ENCODE data around the gene SMARCAL1. TPM values are rescaled to one million over a fixed set of nuclear protein-coding genes. Genes with fewer than 3 reads are reported as not detected.

SMARCAL1 gene
- total RNA-seq, 1 experiment from 2014 or later, result 23.7 TPM

DNA sequence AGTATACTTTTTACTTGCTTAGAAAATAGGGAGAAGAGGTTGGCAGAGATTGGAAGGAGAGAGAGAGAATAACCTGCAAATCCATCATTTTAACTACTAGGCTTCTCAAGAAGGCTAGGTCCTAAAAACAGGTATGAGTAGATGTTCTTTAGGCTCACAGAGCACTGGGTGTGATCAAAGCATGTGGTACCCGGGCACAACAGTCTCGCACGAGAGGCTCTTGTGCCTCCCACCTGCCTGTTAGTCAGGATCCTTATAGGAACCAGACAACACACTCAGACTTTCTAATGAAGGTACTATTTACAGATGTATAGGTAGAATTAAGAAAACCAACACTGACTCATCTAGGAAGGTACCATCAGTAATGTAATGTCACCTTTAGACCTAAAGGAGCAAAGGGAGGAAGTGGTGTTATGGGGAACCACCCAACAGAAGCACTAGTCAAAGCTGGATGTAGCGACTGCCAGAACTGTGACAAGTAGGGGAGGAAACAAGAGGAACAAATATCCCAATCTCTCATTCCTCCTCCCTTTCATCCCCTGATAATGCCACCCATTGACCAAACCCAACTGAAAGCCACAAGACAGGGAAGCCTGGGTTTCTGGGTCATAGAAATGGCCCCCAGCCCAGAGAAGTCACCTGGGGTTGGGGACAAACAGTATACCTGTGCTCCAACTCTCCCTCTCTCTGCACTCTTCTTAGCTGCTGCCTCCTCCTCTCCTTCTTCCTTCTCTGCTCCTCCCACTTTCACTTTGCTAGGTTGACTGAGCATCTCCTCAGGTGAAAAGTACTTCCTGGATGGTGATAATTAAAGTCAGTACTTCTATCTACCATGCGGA lies 24.0 kb upstream of the SMARCAL1 start:
- Histone ChIP-seq H3K27me3 (ENCODE audit: low read length) (no peaks in the 10 kb centered on the region), H4K20me1 (ENCODE audit: insufficient read depth, low read depth, low read length) (no peaks in the 10 kb centered on the region), H3K4me1 (ENCODE audit: low read length) (no peaks in the 10 kb centered on the region), H3K27ac (ENCODE audit: low read length) (no peak overlapping the region), H2AFZ (ENCODE audit: low read length) (no peak overlapping the region), H3K4me2 (ENCODE audit: low read depth, low read length, poor library complexity, severe bottlenecking) (no peak overlapping the region), H3K9me3 (ENCODE audit: low read length) (no peaks in the 10 kb centered on the region), H3K79me2 (ENCODE audit: low read length) (no peaks in the 10 kb centered on the region), H3K9ac (ENCODE audit: low read length) (no peak overlapping the region), H3K9me2 (replicated peaks; ENCODE audit: insufficient read depth, low read length) (no peaks in the 10 kb centered on the region), H3K4me3 (ENCODE audit: low read length) (no peak overlapping the region), H3K36me3 (ENCODE audit: insufficient read depth, low read length) (no peaks in the 10 kb centered on the region)
- no peak for DNase-seq

DNA sequence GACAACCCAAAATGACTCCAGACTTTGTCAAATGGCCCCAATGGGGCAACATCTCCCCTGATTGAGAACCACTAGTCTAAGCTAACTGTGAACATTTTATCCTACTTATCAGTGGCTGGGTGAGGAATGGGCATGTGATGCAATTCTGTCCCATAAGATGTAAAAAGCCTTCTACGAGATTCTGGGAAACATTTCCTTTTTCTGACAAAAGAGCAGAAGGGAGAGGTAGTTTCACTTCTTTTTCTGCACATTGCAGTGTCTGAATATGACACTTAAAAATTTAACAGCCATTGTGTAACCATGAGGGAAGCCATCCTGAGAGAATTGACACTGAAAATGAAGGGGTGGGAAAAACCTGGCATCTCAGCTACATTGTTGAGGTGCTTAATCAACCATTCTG lies 22.7 kb upstream of the SMARCAL1 start:
- DNase-seq, result no peak
- Histone ChIP-seq H4K20me1 (ENCODE audit: insufficient read depth, low read depth, low read length) (no peaks in the 10 kb centered on the region), H3K79me2 (ENCODE audit: low read length) (no peaks in the 10 kb centered on the region), H3K4me1 (ENCODE audit: low read length) (no peaks in the 10 kb centered on the region), H3K4me2 (ENCODE audit: low read depth, low read length, poor library complexity, severe bottlenecking) (no peak overlapping the region), H3K27ac (ENCODE audit: low read length) (no peak overlapping the region), H2AFZ (ENCODE audit: low read length) (no peak overlapping the region), H3K9me3 (ENCODE audit: low read length) (no peaks in the 10 kb centered on the region), H3K36me3 (ENCODE audit: insufficient read depth, low read length) (no peaks in the 10 kb centered on the region), H3K27me3 (ENCODE audit: low read length) (no peaks in the 10 kb centered on the region), H3K9ac (ENCODE audit: low read length) (no peak overlapping the region), H3K9me2 (replicated peaks; ENCODE audit: insufficient read depth, low read length) (no peaks in the 10 kb centered on the region), H3K4me3 (ENCODE audit: low read length) (no peak overlapping the region)

DNA sequence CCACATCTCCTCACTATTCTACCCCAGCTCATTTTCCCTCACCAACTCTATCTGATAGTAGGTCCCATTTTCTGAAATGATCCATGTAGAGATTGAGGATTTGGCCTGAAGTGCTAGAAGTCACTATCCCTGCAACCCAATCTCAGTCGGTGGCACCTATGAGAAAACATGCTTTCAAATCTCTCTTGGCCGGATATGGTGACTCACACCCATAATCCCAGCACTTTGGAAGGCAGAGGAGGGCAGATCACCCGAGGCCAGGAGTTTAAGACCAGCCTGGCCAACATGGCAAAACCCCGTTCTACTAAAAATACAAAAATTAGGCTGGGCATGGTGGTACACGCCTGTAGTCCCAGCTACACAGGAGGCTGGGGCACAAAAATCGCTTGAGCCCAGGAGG lies 20.9 kb upstream of the SMARCAL1 start:
- no peaks in the 10 kb centered on the region for H3K27me3 ChIP-seq (ENCODE audit: low read length)
- H3K9me3 ChIP-seq (ENCODE audit: low read length), result no peaks in the 10 kb centered on the region
- no peak overlapping the region for H3K27ac ChIP-seq (ENCODE audit: low read length)
- no peak overlapping the region for H3K4me2 ChIP-seq (ENCODE audit: low read depth, low read length, poor library complexity, severe bottlenecking)
- H3K9ac ChIP-seq (ENCODE audit: low read length), result no peak overlapping the region
- H3K9me2 ChIP-seq (replicated peaks; ENCODE audit: insufficient read depth, low read length), result no peaks in the 10 kb centered on the region
- DNase-seq, result no peak
- no peaks in the 10 kb centered on the region for H3K79me2 ChIP-seq (ENCODE audit: low read length)
- H3K36me3 ChIP-seq (ENCODE audit: insufficient read depth, low read length), result no peaks in the 10 kb centered on the region
- no peak overlapping the region for H3K4me3 ChIP-seq (ENCODE audit: low read length)
- H2AFZ ChIP-seq (ENCODE audit: low read length), result no peak overlapping the region
- no peaks in the 10 kb centered on the region for H4K20me1 ChIP-seq (ENCODE audit: insufficient read depth, low read depth, low read length)
- no peaks in the 10 kb centered on the region for H3K4me1 ChIP-seq (ENCODE audit: low read length)

DNA sequence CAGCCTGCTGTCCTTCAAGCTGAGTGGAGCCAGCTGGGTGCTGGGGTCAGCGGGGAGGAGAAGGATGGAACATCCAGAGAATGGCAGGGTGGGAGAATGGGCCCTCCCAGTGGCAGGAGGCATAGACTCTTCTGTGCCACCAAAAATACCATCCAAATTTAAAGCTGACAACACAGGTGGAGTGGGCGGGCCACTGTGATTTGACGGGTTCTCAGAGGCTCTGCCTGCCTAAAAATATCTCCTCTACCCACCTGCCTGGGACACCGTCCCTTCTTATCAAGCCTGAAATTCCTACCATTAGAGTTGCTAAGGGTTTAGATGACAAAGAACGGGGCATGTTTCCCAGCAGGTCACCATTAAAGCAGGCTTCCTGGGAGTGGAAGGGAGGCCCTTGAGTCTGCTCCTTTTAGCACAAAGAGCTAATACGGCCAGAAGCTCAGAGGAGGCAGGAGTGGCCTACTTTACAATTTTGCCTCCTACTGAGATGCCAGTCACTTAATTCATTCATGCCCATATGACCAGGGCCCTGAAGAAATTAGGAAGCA lies 20.2 kb upstream of the SMARCAL1 start:
- no peaks in the 10 kb centered on the region for H3K9me3 ChIP-seq (ENCODE audit: low read length)
- H3K9me2 ChIP-seq (replicated peaks; ENCODE audit: insufficient read depth, low read length), result no peaks in the 10 kb centered on the region
- no peak overlapping the region for H3K4me3 ChIP-seq (ENCODE audit: low read length)
- H2AFZ ChIP-seq (ENCODE audit: low read length), result no peak overlapping the region
- no peaks in the 10 kb centered on the region for H3K79me2 ChIP-seq (ENCODE audit: low read length)
- no peak overlapping the region for H3K27ac ChIP-seq (ENCODE audit: low read length)
- H3K4me2 ChIP-seq (ENCODE audit: low read depth, low read length, poor library complexity, severe bottlenecking), result no peak overlapping the region
- H3K4me1 ChIP-seq (ENCODE audit: low read length), result no peaks in the 10 kb centered on the region
- H3K36me3 ChIP-seq (ENCODE audit: insufficient read depth, low read length), result no peaks in the 10 kb centered on the region
- H3K27me3 ChIP-seq (ENCODE audit: low read length), result no peaks in the 10 kb centered on the region
- DNase-seq, result no peak
- H4K20me1 ChIP-seq (ENCODE audit: insufficient read depth, low read depth, low read length), result no peaks in the 10 kb centered on the region
- no peak overlapping the region for H3K9ac ChIP-seq (ENCODE audit: low read length)

DNA sequence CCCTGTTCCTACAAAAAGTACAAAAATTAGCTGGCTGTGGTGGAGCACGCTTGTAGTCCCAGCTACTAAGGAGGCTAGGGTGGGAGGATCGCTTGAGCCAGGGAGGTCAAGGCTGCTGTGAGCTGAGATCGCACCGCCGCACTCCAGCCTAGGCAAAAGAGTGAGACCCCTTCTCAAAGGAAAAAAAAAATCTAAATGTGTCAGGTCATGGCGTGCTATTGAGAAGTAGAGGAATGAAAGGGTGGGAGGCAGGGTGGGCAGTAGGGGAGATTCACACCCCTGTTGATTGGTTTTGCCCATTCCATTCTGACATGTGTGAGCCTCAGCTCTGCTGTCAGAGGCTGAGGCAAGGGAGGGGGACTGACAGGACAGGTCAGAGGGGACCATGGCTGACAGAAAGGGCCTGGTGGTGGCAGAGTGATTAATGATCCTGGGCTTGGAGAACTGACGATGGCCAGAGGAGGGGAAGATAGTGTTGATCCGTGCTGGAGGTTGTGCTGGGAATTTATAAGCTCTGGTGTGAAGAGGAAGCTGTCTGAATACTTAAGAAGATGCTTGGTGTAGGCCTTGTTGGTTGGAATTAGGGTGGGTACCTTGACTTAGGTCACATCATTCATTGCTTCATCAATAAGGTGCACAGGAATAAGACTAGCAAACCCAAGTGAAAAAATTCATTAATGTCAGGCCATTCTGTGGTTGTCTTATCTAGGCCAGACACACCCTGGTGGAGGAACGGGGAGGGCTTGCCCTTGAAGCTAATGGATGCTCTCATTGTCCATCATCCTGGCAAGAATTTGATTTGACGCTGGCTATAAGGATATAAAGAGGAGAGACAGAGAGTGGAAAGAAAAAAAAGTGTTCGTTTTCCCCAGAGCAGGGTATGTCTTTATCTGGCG lies 19.1 kb upstream of the SMARCAL1 start:
- Histone ChIP-seq H3K79me2 (ENCODE audit: low read length) (no peaks in the 10 kb centered on the region), H3K9ac (ENCODE audit: low read length) (no peak overlapping the region), H3K9me3 (ENCODE audit: low read length) (no peaks in the 10 kb centered on the region), H3K4me3 (ENCODE audit: low read length) (no peak overlapping the region), H2AFZ (ENCODE audit: low read length) (no peak overlapping the region), H3K27ac (ENCODE audit: low read length) (no peak overlapping the region), H3K4me1 (ENCODE audit: low read length) (no peaks in the 10 kb centered on the region), H4K20me1 (ENCODE audit: insufficient read depth, low read depth, low read length) (no peaks in the 10 kb centered on the region), H3K4me2 (ENCODE audit: low read depth, low read length, poor library complexity, severe bottlenecking) (no peak overlapping the region), H3K9me2 (replicated peaks; ENCODE audit: insufficient read depth, low read length) (no peaks in the 10 kb centered on the region), H3K36me3 (ENCODE audit: insufficient read depth, low read length) (no peaks in the 10 kb centered on the region), H3K27me3 (ENCODE audit: low read length) (no peaks in the 10 kb centered on the region)
- DNase-seq, result no peak

DNA sequence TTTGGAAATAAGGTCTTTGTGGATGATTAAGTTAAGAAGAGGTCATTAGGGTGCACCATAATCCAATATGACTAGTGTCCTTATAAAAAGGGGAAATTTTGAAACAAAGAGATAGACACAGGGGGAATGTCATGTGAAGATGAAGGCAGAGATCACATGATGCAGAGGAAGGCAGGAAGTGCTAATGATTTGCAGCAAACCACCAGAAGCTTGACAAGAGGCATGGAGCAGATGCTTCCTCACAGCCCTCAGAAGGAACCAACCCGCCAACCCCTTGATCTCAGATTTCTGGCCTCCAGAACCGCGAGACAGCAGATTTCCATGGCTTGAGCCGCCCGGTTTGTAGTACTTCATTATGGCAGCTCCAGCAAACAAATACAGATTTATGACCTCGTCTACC lies 17.4 kb upstream of the SMARCAL1 start:
- Histone ChIP-seq H3K4me2 (ENCODE audit: low read depth, low read length, poor library complexity, severe bottlenecking) (no peak overlapping the region), H3K4me1 (ENCODE audit: low read length) (no peaks in the 10 kb centered on the region), H3K36me3 (ENCODE audit: insufficient read depth, low read length) (no peaks in the 10 kb centered on the region), H2AFZ (ENCODE audit: low read length) (0 out of 2 replicates have a peak overlapping the region, but pooled peaks have one; percentile 36), H3K27ac (ENCODE audit: low read length) (no peak overlapping the region), H3K27me3 (ENCODE audit: low read length) (no peaks in the 10 kb centered on the region), H3K9ac (ENCODE audit: low read length) (no peak overlapping the region), H3K4me3 (ENCODE audit: low read length) (no peak overlapping the region), H4K20me1 (ENCODE audit: insufficient read depth, low read depth, low read length) (no peaks in the 10 kb centered on the region), H3K9me3 (ENCODE audit: low read length) (no peaks in the 10 kb centered on the region), H3K9me2 (replicated peaks; ENCODE audit: insufficient read depth, low read length) (no peaks in the 10 kb centered on the region), H3K79me2 (ENCODE audit: low read length) (no peaks in the 10 kb centered on the region)
- DNase-seq, result no peak

DNA sequence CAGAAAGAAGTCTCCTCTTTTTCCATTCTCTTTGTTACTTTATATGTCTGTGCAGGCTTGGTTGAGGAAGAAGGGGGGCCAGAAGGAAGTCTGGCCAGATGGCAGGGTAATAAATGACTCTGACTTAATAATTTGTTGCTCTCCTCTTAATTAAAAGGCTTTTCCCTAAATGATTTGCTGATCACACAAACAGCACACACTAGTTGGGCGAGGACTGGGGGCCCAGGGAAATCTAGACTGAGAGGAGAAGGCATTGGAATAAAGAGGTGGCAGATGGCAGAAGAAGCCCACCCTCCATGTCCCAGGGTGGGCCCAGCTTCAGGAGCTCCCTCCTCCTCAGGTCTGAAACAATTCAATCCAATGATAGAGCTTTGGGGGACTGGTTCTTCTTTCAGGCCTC lies 12.7 kb upstream of the SMARCAL1 start:
- Histone ChIP-seq H3K9ac (ENCODE audit: low read length) (no peak overlapping the region), H2AFZ (ENCODE audit: low read length) (no peak overlapping the region), H3K79me2 (ENCODE audit: low read length) (no peaks in the 10 kb centered on the region), H3K4me1 (ENCODE audit: low read length) (no peaks in the 10 kb centered on the region), H3K9me3 (ENCODE audit: low read length) (no peaks in the 10 kb centered on the region), H3K4me2 (ENCODE audit: low read depth, low read length, poor library complexity, severe bottlenecking) (no peak overlapping the region), H3K27me3 (ENCODE audit: low read length) (no peaks in the 10 kb centered on the region), H4K20me1 (ENCODE audit: insufficient read depth, low read depth, low read length) (no peaks in the 10 kb centered on the region), H3K9me2 (replicated peaks; ENCODE audit: insufficient read depth, low read length) (no peaks in the 10 kb centered on the region), H3K27ac (ENCODE audit: low read length) (no peak overlapping the region), H3K4me3 (ENCODE audit: low read length) (no peak overlapping the region), H3K36me3 (ENCODE audit: insufficient read depth, low read length) (no peaks in the 10 kb centered on the region)
- no peak for DNase-seq

DNA sequence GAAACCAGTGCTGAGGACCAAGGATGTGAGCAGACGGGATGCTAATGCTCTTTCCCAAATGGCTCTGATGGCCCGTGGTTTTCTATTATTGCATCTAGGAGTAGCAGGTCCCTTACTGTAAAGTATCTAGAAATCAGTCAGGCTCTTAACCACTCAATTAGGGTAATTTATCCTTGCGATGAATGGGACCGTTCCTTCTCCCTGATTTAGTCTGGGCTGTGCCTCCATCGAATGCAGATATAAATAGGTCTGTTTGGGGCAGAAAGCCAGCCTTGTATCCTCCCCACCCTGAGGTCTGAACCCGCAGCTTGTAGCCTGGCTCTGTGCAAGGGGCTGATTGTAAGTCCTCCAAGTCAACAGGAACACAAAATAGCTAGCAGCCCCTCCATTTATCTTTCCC lies 9.5 kb upstream of the SMARCAL1 start:
- Histone ChIP-seq H3K27ac (ENCODE audit: low read length) (no peak overlapping the region), H3K4me1 (ENCODE audit: low read length) (peaks cover 26% of the 10 kb centered on the region), H4K20me1 (ENCODE audit: insufficient read depth, low read depth, low read length) (no peaks in the 10 kb centered on the region), H3K9ac (ENCODE audit: low read length) (no peak overlapping the region), H2AFZ (ENCODE audit: low read length) (no peak overlapping the region), H3K9me2 (replicated peaks; ENCODE audit: insufficient read depth, low read length) (no peaks in the 10 kb centered on the region), H3K4me3 (ENCODE audit: low read length) (no peak overlapping the region), H3K27me3 (ENCODE audit: low read length) (no peaks in the 10 kb centered on the region), H3K79me2 (ENCODE audit: low read length) (no peaks in the 10 kb centered on the region), H3K4me2 (ENCODE audit: low read depth, low read length, poor library complexity, severe bottlenecking) (no peak overlapping the region), H3K36me3 (ENCODE audit: insufficient read depth, low read length) (no peaks in the 10 kb centered on the region), H3K9me3 (ENCODE audit: low read length) (no peaks in the 10 kb centered on the region)
- DNase-seq, result no peak

Data from Karpas-422 (cell line).